Endothelial cell of umbilical vein (primary cell): ENCODE results near the gene HMGN1.

Source experiments
- EZH2 ChIP-seq: IDR thresholded peaks from 2 replicates; pipeline ENCODE4 v1.6.1; 2012; ENCODE audit warnings: borderline replicate concordance, low read depth, mild to moderate bottlenecking, moderate library complexity, low read length, inconsistent platforms; ENCODE audit not compliant: severe bottlenecking
- GATA2 ChIP-seq: IDR thresholded peaks from 2 replicates; pipeline ENCODE4 v1.7.0; 2011; ENCODE audit warnings: low read depth, mild to moderate bottlenecking, moderate library complexity, mixed read lengths, low read length; ENCODE audit not compliant: insufficient read length, insufficient read depth
- JUN ChIP-seq: IDR thresholded peaks from 2 replicates; pipeline ENCODE4 v1.6.1; 2011; ENCODE audit warnings: borderline replicate concordance, low read depth; ENCODE audit not compliant: insufficient read length, insufficient read depth
- MYC ChIP-seq: IDR thresholded peaks from one replicate; pipeline ENCODE4 v1.6.1; 2011; ENCODE audit warnings: mild to moderate bottlenecking, low read depth, low read length
- POLR2A ChIP-seq: IDR thresholded peaks from 2 replicates; pipeline ENCODE4 v1.6.1; 2012; ENCODE audit warnings: low read depth, mild to moderate bottlenecking, control low read depth, low read length
- POLR2AphosphoS5 ChIP-seq: IDR thresholded peaks from 2 replicates; pipeline ENCODE4 v1.6.1; 2012; ENCODE audit warnings: low read depth, mild to moderate bottlenecking, control low read depth, low read length, moderate library complexity; ENCODE audit not compliant: insufficient read depth
- TF ChIP-seq, protein P1 (sequence below), 2 donors: IDR thresholded peaks; 1 replicate in 1 of 2; 2 replicates in 1 of 2; pipeline ENCODE4 v1.5.1; 2011; ENCODE audit warnings: low read length in 2 of 2, mild to moderate bottlenecking in 2 of 2, moderate library complexity in 2 of 2, control low read depth in 1 of 2, inconsistent platforms in 1 of 2, low read depth in 1 of 2; ENCODE audit not compliant: insufficient read depth in 1 of 2; ENCODE audit errors: extremely low read depth in 1 of 2
- TF ChIP-seq, protein P2 (sequence below): IDR thresholded peaks from 2 replicates; pipeline ENCODE4 v1.6.1; 2011; ENCODE audit not compliant: insufficient read depth, insufficient read length

DNA sequence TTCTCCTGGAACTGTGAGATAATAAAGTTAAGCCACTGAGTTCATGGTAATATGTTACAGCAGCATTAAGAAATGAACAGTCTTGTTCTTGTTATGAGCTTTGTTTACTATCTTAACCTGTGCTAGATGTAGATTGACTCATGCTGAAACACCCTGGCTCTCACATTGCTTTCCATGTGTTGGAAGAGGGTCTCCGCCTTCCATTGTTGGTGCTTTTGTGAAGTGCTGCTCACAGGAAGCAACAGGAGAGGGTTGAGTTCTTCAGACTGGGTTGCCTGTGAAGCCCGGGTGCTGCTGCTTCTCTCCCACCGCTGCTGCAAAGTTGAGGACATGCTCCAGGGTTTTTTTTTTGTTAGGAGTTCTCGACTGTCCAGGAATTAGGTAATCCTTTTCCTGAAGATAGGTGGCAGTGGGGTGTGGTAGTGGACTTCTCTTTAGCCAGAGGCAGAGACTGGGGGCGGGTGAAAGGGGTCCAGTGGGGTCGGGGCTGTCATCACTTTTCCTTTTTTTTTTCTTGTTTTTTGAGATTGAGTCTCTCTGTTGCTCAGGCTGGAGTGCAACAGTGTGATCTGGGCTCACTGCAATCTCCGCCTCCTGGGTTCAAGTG is 28.7 kb upstream of the HMGN1 start:
- TF ChIP-seq, protein P1, sequence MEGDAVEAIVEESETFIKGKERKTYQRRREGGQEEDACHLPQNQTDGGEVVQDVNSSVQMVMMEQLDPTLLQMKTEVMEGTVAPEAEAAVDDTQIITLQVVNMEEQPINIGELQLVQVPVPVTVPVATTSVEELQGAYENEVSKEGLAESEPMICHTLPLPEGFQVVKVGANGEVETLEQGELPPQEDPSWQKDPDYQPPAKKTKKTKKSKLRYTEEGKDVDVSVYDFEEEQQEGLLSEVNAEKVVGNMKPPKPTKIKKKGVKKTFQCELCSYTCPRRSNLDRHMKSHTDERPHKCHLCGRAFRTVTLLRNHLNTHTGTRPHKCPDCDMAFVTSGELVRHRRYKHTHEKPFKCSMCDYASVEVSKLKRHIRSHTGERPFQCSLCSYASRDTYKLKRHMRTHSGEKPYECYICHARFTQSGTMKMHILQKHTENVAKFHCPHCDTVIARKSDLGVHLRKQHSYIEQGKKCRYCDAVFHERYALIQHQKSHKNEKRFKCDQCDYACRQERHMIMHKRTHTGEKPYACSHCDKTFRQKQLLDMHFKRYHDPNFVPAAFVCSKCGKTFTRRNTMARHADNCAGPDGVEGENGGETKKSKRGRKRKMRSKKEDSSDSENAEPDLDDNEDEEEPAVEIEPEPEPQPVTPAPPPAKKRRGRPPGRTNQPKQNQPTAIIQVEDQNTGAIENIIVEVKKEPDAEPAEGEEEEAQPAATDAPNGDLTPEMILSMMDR (IDR thresholded peaks at IDR 0.05; ENCODE audit: extremely low read depth in 1 of 2, insufficient read depth in 1 of 2, low read depth in 1 of 2, low read length in 2 of 2) = no peak
- TF ChIP-seq MYC (no peak), POLR2A (no peak), GATA2 (no peak), JUN (no peak), POLR2AphosphoS5 (no peak), EZH2 (no peak)
- TF ChIP-seq, protein P2, sequence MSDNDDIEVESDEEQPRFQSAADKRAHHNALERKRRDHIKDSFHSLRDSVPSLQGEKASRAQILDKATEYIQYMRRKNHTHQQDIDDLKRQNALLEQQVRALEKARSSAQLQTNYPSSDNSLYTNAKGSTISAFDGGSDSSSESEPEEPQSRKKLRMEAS = no peak
